HepG2 (cell line): ENCODE measurements around the gene GFER. TPM values are rescaled to one million over a fixed set of nuclear protein-coding genes. Genes with fewer than 3 reads are reported as not detected.

Experiments
- ATF7-NPFF ChIP-seq: sonication (generic); formaldehyde crosslinking; IDR thresholded peaks from 2 replicates; pipeline ENCODE4 v1.8.1; 2023; ENCODE audit warnings: mild to moderate bottlenecking, low read depth, missing genetic modification reagents, moderate library complexity
- FOXK2 ChIP-seq: fragments of 450-650 bp; IDR thresholded peaks from 2 replicates; pipeline ENCODE4 v1.6.1; 2016
- MED1 ChIP-seq: sonication (generic); formaldehyde crosslinking; IDR thresholded peaks from 2 replicates; pipeline ENCODE4 v1.4.0; 2020; ENCODE audit warnings: missing genetic modification reagents
- MXI1 ChIP-seq: IDR thresholded peaks from 3 replicates; pipeline ENCODE4 v1.6.1; 2012; ENCODE audit warnings: low read depth, low read length, inconsistent platforms, borderline replicate concordance
- NCOR1 ChIP-seq: fragments of 200-600 bp; sonication (generic); IDR thresholded peaks from 2 replicates; pipeline ENCODE4 v1.7.0; 2017; ENCODE audit warnings: antibody characterized with exemption, low read length, borderline replicate concordance
- PHF5A ChIP-seq: IDR thresholded peaks from one replicate; pipeline ENCODE4 v1.6.1; 2018; ENCODE audit warnings: low read depth, missing genetic modification reagents; ENCODE audit not compliant: unreplicated experiment
- REXO4 ChIP-seq: sonication (generic); formaldehyde crosslinking; IDR thresholded peaks from 2 replicates; pipeline ENCODE4 v1.8.0; 2022; ENCODE audit warnings: missing genetic modification reagents, mild to moderate bottlenecking, borderline replicate concordance
- SAFB2 ChIP-seq: sonication (generic); formaldehyde crosslinking; IDR thresholded peaks from 2 replicates; pipeline ENCODE4 v1.5.1; 2020; ENCODE audit warnings: missing genetic modification reagents, low read depth, mild to moderate bottlenecking, borderline replicate concordance
- TGIF2 ChIP-seq: IDR thresholded peaks from 2 replicates; pipeline ENCODE4 v1.6.1; 2016; ENCODE audit warnings: control low read depth, missing compliant biosample characterization
- ZBTB8A ChIP-seq: sonication (generic); formaldehyde crosslinking; IDR thresholded peaks from 2 replicates; pipeline ENCODE4 v1.4.0; 2020; ENCODE audit warnings: mild to moderate bottlenecking, low read depth, missing genetic modification reagents, borderline replicate concordance
- ZFP36L1 ChIP-seq: sonication (generic); formaldehyde crosslinking; IDR thresholded peaks from 2 replicates; pipeline ENCODE4 v1.8.0; 2022; ENCODE audit warnings: mild to moderate bottlenecking, missing genetic modification reagents, moderate library complexity
- ZNF143 ChIP-seq: sonication (generic); formaldehyde crosslinking; IDR thresholded peaks from 2 replicates; pipeline ENCODE4 v1.4.0; 2020; ENCODE audit warnings: missing genetic modification reagents
- ZNF160 ChIP-seq: sonication (generic); formaldehyde crosslinking; IDR thresholded peaks from 2 replicates; pipeline ENCODE4 v1.8.0; 2022; ENCODE audit warnings: mild to moderate bottlenecking, inconsistent platforms, missing genetic modification reagents
- ZNF264 ChIP-seq: sonication (generic); formaldehyde crosslinking; IDR thresholded peaks from 2 replicates; pipeline ENCODE4 v1.4.0; 2020; ENCODE audit warnings: missing genetic modification reagents
- ZNF333 ChIP-seq: sonication (generic); formaldehyde crosslinking; IDR thresholded peaks from 2 replicates; pipeline ENCODE4 v1.4.0; 2020; ENCODE audit warnings: mild to moderate bottlenecking, missing genetic modification reagents, borderline replicate concordance
- ZNF589 ChIP-seq: sonication (generic); formaldehyde crosslinking; conservative IDR thresholded peaks from 2 replicates; pipeline ENCODE4 v1.8.0; 2022; ENCODE audit warnings: mild to moderate bottlenecking, moderate library complexity, missing genetic modification reagents
- ZNF644 ChIP-seq: IDR thresholded peaks from 2 replicates; pipeline ENCODE4 v1.6.1; 2016; ENCODE audit warnings: low read depth
- ZNF660 ChIP-seq: sonication (generic); formaldehyde crosslinking; IDR thresholded peaks from 2 replicates; pipeline ENCODE4 v1.5.1; 2020; ENCODE audit warnings: mild to moderate bottlenecking, low read depth, missing genetic modification reagents, borderline replicate concordance
- ZNF737 ChIP-seq: sonication (generic); formaldehyde crosslinking; IDR thresholded peaks from 2 replicates; pipeline ENCODE4 v1.5.0; 2020; ENCODE audit warnings: missing genetic modification reagents, mild to moderate bottlenecking, borderline replicate concordance
- ZNF841 ChIP-seq: sonication (generic); formaldehyde crosslinking; IDR thresholded peaks from 2 replicates; pipeline ENCODE4 v1.8.1; 2023; ENCODE audit warnings: missing genetic modification reagents, borderline replicate concordance
- ZSCAN29 ChIP-seq: sonication (generic); formaldehyde crosslinking; conservative IDR thresholded peaks from 2 replicates; pipeline ENCODE4 v1.4.0; 2020; ENCODE audit warnings: mild to moderate bottlenecking, missing genetic modification reagents
- polyA plus RNA-seq, 8 experiments: library from polyadenylated mRNA; depleted of rRNA in 3 of 8; stranded (reverse) in 7 of 8; unstranded in 1 of 8; fragments of >200 nt; fragmentation: Illumina TruSeq in 4 of 8; extraction: Trizol in 4 of 8; gene quantifications; 2 replicates each; pipeline versions ENCODE4 v1.2.1 to v1.2.3, GENCODE V29; 2011 to 2016; ENCODE audit warnings: low read depth in 4 of 8, missing spikeins in 1 of 8, mixed read lengths in 1 of 8; ENCODE audit not compliant: insufficient read depth in 1 of 8
- total RNA-seq, 5 experiments: library from RNA; depleted of rRNA; stranded (reverse); fragments of >200 nt; fragmentation: Illumina TruSeq; extraction: Trizol; gene quantifications; 2 replicates each; pipeline ENCODE4 v1.2.3, GENCODE V29; 2016; ENCODE audit warnings: low read depth in 1 of 5
- TF ChIP-seq, protein P1 (sequence below): sonication (generic); formaldehyde crosslinking; IDR thresholded peaks from 2 replicates; pipeline ENCODE4 v1.4.0; 2020; ENCODE audit warnings: missing genetic modification reagents
- TF ChIP-seq, protein P2 (sequence below): sonication (generic); formaldehyde crosslinking; IDR thresholded peaks from 2 replicates; pipeline ENCODE4 v1.4.0; 2020; ENCODE audit warnings: missing genetic modification reagents, borderline replicate concordance
- TF ChIP-seq, protein P3 (sequence below): IDR thresholded peaks from 2 replicates; pipeline ENCODE4 v1.6.1; 2016; ENCODE audit warnings: low read depth, control low read depth

The GFER gene
- total and polyA plus RNA-seq, 2 of the 13 experiments (the other 11 are each of a cell fraction or from before 2014, with no cell fraction given): 28.6 to 71.7 TPM

DNA sequence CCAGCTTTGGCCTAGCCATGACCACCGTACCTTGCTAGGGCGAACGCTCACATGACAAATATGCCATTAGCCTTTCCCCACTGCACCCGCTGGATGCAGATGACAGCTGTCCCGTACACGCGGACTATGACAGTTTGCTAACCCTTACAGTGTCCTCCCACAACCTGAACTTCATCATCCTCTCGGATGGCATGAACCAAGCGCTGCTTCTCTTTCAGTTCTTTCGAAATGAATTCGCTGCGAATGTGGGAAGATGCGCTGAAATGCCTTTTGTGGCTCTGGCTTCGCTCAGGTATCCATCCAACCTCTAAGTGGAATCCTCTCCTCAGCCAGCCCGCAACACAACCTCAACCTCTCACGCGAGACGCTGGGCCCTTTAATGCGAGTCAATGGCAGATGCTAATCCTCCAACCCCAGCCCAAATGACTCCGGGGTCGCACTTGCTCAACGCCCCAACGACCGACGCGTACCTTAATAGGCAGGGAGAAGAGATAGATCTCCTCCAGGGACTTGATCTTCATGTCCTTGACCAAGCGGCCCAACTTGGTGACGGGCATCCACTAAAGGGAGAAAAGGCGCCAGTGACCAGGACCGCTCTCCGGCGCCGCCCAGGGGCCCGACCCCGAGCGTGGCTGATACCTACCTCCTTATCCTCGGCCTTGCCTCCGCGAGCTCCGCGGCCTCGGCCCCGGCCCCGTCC lies 20.0 kb upstream of the GFER start (continued):
- TF ChIP-seq, protein P1, sequence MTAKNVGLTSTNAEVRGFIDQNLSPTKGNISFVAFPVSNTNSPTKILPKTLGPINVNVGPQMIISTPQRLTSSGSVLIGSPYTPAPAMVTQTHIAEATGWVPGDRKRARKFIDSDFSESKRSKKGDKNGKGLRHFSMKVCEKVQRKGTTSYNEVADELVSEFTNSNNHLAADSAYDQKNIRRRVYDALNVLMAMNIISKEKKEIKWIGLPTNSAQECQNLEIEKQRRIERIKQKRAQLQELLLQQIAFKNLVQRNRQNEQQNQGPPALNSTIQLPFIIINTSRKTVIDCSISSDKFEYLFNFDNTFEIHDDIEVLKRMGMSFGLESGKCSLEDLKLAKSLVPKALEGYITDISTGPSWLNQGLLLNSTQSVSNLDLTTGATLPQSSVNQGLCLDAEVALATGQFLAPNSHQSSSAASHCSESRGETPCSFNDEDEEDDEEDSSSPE: no peak
- TF ChIP-seq SAFB2 (CRISPR knock-in tag) (no peak), ZNF264 (CRISPR knock-in tag) (no peak), ZNF589 (CRISPR knock-in tag) (0 out of 2 replicates have a peak, but pooled peaks have one; percentile 34), MED1 (CRISPR knock-in tag) (no peak), ATF7-NPFF (CRISPR knock-in tag) (no peak), ZNF660 (CRISPR knock-in tag) (no peak), PHF5A (CRISPR knock-in tag) (no peak), ZFP36L1 (no peak), ZNF737 (CRISPR knock-in tag) (no peak), FOXK2 (no peak), TGIF2 (CRISPR knock-in tag) (peak; percentile 92), NCOR1 (no peak), ZSCAN29 (CRISPR knock-in tag) (no peak), REXO4 (CRISPR knock-in tag) (no peak), ZNF841 (no peak), ZNF333 (no peak), MXI1 (peak; percentile 32; the same call in 1 of the 3 replicates), ZNF160 (CRISPR knock-in tag) (no peak), ZNF143 (CRISPR knock-in tag) (no peak), ZNF644 (CRISPR knock-in tag) (no peak), ZBTB8A (no peak)
- TF ChIP-seq, protein P2, sequence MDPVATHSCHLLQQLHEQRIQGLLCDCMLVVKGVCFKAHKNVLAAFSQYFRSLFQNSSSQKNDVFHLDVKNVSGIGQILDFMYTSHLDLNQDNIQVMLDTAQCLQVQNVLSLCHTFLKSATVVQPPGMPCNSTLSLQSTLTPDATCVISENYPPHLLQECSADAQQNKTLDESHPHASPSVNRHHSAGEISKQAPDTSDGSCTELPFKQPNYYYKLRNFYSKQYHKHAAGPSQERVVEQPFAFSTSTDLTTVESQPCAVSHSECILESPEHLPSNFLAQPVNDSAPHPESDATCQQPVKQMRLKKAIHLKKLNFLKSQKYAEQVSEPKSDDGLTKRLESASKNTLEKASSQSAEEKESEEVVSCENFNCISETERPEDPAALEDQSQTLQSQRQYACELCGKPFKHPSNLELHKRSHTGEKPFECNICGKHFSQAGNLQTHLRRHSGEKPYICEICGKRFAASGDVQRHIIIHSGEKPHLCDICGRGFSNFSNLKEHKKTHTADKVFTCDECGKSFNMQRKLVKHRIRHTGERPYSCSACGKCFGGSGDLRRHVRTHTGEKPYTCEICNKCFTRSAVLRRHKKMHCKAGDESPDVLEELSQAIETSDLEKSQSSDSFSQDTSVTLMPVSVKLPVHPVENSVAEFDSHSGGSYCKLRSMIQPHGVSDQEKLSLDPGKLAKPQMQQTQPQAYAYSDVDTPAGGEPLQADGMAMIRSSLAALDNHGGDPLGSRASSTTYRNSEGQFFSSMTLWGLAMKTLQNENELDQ: no peak
- TF ChIP-seq, protein P3, sequence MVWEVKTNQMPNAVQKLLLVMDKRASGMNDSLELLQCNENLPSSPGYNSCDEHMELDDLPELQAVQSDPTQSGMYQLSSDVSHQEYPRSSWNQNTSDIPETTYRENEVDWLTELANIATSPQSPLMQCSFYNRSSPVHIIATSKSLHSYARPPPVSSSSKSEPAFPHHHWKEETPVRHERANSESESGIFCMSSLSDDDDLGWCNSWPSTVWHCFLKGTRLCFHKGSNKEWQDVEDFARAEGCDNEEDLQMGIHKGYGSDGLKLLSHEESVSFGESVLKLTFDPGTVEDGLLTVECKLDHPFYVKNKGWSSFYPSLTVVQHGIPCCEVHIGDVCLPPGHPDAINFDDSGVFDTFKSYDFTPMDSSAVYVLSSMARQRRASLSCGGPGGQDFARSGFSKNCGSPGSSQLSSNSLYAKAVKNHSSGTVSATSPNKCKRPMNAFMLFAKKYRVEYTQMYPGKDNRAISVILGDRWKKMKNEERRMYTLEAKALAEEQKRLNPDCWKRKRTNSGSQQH (CRISPR knock-in tag): 0 out of 2 replicates have a peak, but pooled peaks have one; percentile 29
